Measurements from ENCODE around the gene PYDC1. TPM values are rescaled to one million over a fixed set of nuclear protein-coding genes. Genes with fewer than 3 reads are reported as not detected.
A peak's percentile ranks its signal among the peaks of the same experiment; 100 is the strongest.

The PYDC1 gene
- total and polyA plus RNA-seq, 4 donors: not detected

GRCh38 chr16:31228206-31228605 is 11.3 kb upstream of the PYDC1 start:
- H3K36me3 ChIP-seq (ENCODE audit: control insufficient read depth in 1 of 2, insufficient read depth in 2 of 2, low read length in 1 of 2): no peaks in the 10 kb centered on the region
- WGBS, 2 donors: 92 to 97% methylated on average over 4 of the region's 4 CpGs
- ATAC-seq (ENCODE audit: low FRiP score): no peak
- H3K27me3 ChIP-seq (ENCODE audit: control insufficient read depth in 1 of 2, insufficient read depth in 2 of 2, low read length in 1 of 2): no peaks in the 10 kb centered on the region
- H3K4me1 ChIP-seq (ENCODE audit: control insufficient read depth in 1 of 2, insufficient read depth in 2 of 2, low read length in 2 of 2): no peaks in the 10 kb centered on the region
- intact Hi-C loops (cut with DNase I): no loop called here
- no peaks in the 10 kb centered on the region for H3K9me3 ChIP-seq (ENCODE audit: control insufficient read depth, low read length)
- peak in 1 of 2 donors; percentile 17 for DNase-seq
- no peak overlapping the region for H3K27ac ChIP-seq (ENCODE audit: low read depth in 1 of 2, low read length in 2 of 2)
- H3K4me3 ChIP-seq (ENCODE audit: low read length in 2 of 2): no peak overlapping the region

DNA sequence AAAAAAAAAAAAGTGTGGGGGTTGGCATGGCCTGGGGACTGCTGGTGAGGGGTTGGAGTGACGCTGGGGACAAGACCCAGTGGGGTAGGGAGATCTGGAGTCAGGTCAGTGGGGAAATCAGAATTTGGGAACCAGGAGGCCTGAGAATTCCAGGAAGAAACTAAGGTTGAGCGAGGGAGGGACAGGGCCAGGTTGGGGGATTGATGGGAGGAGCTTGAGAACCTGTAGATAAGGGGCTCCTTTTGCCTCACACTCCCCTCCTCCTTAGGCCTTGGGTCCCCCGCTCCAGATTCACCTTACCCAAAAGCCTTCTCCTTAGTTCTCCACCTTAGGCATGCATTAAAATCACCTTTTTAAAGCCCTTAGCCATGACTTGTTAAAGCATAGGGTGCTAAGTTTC is 8.3 kb upstream of the PYDC1 start:
- WGBS, 2 donors: 94 to 97% methylated on average over 3 of the region's 3 CpGs
- H3K9me3 ChIP-seq (ENCODE audit: control insufficient read depth, low read length): no peaks in the 10 kb centered on the region
- DNase-seq: peak in 1 of 2 donors; percentile 5
- H3K27ac ChIP-seq (ENCODE audit: low read depth in 1 of 2, low read length in 2 of 2): no peak overlapping the region
- H3K36me3 ChIP-seq (ENCODE audit: control insufficient read depth in 1 of 2, insufficient read depth in 2 of 2, low read length in 1 of 2): no peaks in the 10 kb centered on the region
- no peak overlapping the region for H3K4me3 ChIP-seq (ENCODE audit: low read length in 2 of 2)
- intact Hi-C loops (cut with DNase I): no loop called here
- H3K4me1 ChIP-seq (ENCODE audit: control insufficient read depth in 1 of 2, insufficient read depth in 2 of 2, low read length in 2 of 2): no peaks in the 10 kb centered on the region
- H3K27me3 ChIP-seq (ENCODE audit: control insufficient read depth in 1 of 2, insufficient read depth in 2 of 2, low read length in 1 of 2): no peaks in the 10 kb centered on the region
- no peak for ATAC-seq (ENCODE audit: low FRiP score)

- no peak overlapping the region for H3K4me3 ChIP-seq (ENCODE audit: low read length in 2 of 2)
- 70 to 71% methylated on average over 61 to 80 of the region's 80 CpGs for WGBS, 2 donors
These were observed 7.4 kb upstream of the PYDC1 start for GRCh38 chr16:31224092-31224955.

DNA sequence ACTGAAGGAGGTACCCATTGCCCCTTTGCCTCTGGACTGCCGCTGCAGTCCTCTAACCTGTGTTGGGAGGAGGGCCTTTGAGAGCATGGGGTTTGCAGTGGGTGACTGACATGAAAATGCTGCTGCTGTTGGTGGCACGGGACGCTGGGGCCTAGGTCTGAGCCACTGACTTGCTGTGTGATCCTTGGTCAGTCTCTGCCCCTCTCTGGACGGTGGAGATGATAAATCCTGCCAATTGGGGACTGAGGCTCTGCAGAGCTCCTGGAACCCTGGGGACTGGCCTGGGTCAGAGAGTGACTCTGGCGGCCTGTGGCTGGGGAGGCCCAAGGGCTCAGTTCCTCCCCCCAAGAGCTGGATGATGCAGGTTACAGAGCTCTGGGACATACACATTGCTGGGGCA is 6.1 kb upstream of the PYDC1 start:
- no peak for DNase-seq
- ATAC-seq (ENCODE audit: low FRiP score): no peak
- no peaks in the 10 kb centered on the region for H3K27me3 ChIP-seq (ENCODE audit: control insufficient read depth in 1 of 2, insufficient read depth in 2 of 2, low read length in 1 of 2)
- no peaks in the 10 kb centered on the region for H3K4me1 ChIP-seq (ENCODE audit: control insufficient read depth in 1 of 2, insufficient read depth in 2 of 2, low read length in 2 of 2)
- intact Hi-C loops (cut with DNase I): no loop called here
- no peaks in the 10 kb centered on the region for H3K36me3 ChIP-seq (ENCODE audit: control insufficient read depth in 1 of 2, insufficient read depth in 2 of 2, low read length in 1 of 2)
- WGBS, 2 donors: 92% methylated on average over 5 of the region's 5 CpGs
- no peak overlapping the region for H3K27ac ChIP-seq (ENCODE audit: low read depth in 1 of 2, low read length in 2 of 2)
- H3K4me3 ChIP-seq (ENCODE audit: low read length in 2 of 2): no peak overlapping the region
- H3K9me3 ChIP-seq (ENCODE audit: control insufficient read depth, low read length): no peaks in the 10 kb centered on the region

More at GRCh38 chr16:31224092-31224955, 7.4 kb upstream of the PYDC1 start:
- Histone ChIP-seq H3K27me3 (ENCODE audit: control insufficient read depth in 1 of 2, insufficient read depth in 2 of 2, low read length in 1 of 2) (no peaks in the 10 kb centered on the region), H3K36me3 (ENCODE audit: control insufficient read depth in 1 of 2, insufficient read depth in 2 of 2, low read length in 1 of 2) (no peaks in the 10 kb centered on the region), H3K4me1 (ENCODE audit: control insufficient read depth in 1 of 2, insufficient read depth in 2 of 2, low read length in 2 of 2) (no peaks in the 10 kb centered on the region), H3K27ac (ENCODE audit: low read depth in 1 of 2, low read length in 2 of 2) (no peak overlapping the region), H3K9me3 (ENCODE audit: control insufficient read depth, low read length) (no peaks in the 10 kb centered on the region)
- DNase-seq (peak in 1 of 2 donors; percentile 40), ATAC-seq (ENCODE audit: low FRiP score) (no peak)
- intact Hi-C loops (cut with DNase I): no loop called here

DNA sequence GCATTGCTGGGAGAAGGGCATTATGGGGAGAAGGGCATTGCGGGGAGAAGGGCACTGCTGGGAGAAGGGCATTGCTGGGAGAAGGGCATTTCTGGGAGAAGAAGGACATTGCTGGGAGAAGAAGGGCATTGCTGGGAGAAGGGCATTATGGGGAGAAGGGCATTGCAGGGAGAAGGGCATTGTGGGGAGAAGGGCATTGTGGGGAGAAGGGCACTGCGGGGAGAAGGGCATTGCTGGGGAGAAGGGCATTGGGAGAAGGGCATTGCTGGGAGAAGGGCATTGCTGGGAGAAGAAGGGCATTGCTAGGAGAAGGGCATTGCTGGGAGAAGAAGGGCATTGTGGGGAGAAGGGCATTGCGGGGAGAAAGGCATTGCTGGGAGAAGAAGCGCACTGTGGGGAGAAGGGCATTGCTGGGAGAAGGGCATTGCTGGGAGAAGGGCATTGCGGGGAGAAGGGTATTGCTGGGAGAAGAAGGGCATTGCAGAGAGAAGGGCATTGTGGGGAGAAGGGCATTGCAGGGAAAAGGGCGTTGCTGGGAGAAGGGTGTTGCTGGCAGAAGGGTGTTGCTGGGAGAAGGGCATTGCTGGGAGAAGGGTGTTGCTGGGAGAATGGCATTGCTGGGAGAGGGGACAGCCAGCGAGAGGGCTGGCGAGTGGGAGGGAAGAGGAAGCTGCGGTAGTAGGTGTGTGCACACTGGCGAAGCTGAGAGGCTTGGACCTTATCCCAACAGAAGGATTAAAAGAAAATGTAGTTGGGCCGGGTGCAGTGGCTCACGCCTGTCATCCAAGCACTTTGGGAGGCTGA is 4.6 kb upstream of the PYDC1 start:
- ATAC-seq (ENCODE audit: low FRiP score): no peak
- H3K36me3 ChIP-seq (ENCODE audit: control insufficient read depth in 1 of 2, insufficient read depth in 2 of 2, low read length in 1 of 2): no peaks in the 10 kb centered on the region
- no peak for DNase-seq
- no peaks in the 10 kb centered on the region for H3K4me1 ChIP-seq (ENCODE audit: control insufficient read depth in 1 of 2, insufficient read depth in 2 of 2, low read length in 2 of 2)
- 70 to 74% methylated on average over 12 of the region's 12 CpGs for WGBS, 2 donors
- H3K27ac ChIP-seq (ENCODE audit: low read depth in 1 of 2, low read length in 2 of 2): no peak overlapping the region
- intact Hi-C loops (cut with DNase I): no loop called here
- no peak overlapping the region for H3K4me3 ChIP-seq (ENCODE audit: low read length in 2 of 2)
- H3K9me3 ChIP-seq (ENCODE audit: control insufficient read depth, low read length): no peaks in the 10 kb centered on the region
- H3K27me3 ChIP-seq (ENCODE audit: control insufficient read depth in 1 of 2, insufficient read depth in 2 of 2, low read length in 1 of 2): no peaks in the 10 kb centered on the region

- intact Hi-C loops (cut with DNase I): loop anchor here in 1 of 2 donors (10.0 kb wide), 1 partner anchor 486 kb away; no protein-coding TSS in a partner anchor
- no peak for DNase-seq
- no peak for ATAC-seq (ENCODE audit: low FRiP score)
- Histone ChIP-seq H3K4me1 (ENCODE audit: control insufficient read depth in 1 of 2, insufficient read depth in 2 of 2, low read length in 2 of 2) (no peaks in the 10 kb centered on the region), H3K27me3 (ENCODE audit: control insufficient read depth in 1 of 2, insufficient read depth in 2 of 2, low read length in 1 of 2) (no peaks in the 10 kb centered on the region), H3K36me3 (ENCODE audit: control insufficient read depth in 1 of 2, insufficient read depth in 2 of 2, low read length in 1 of 2) (no peaks in the 10 kb centered on the region), H3K27ac (ENCODE audit: low read depth in 1 of 2, low read length in 2 of 2) (no peak overlapping the region), H3K9me3 (ENCODE audit: control insufficient read depth, low read length) (no peaks in the 10 kb centered on the region), H3K4me3 (ENCODE audit: low read length in 2 of 2) (no peak overlapping the region)
- 89 to 91% methylated on average over 15 of the region's 15 CpGs for WGBS, 2 donors
These were observed 2.3 kb upstream of the PYDC1 start for GRCh38 chr16:31219154-31219741.

- DNase-seq (no peak), ATAC-seq (ENCODE audit: low FRiP score) (no peak)
- 13% methylated on average over 4 of the region's 4 CpGs for WGBS, 2 donors
- Histone ChIP-seq H3K27me3 (ENCODE audit: control insufficient read depth in 1 of 2, insufficient read depth in 2 of 2, low read length in 1 of 2) (no peaks in the 10 kb centered on the region), H3K4me1 (ENCODE audit: control insufficient read depth in 1 of 2, insufficient read depth in 2 of 2, low read length in 2 of 2) (no peaks in the 10 kb centered on the region), H3K27ac (ENCODE audit: low read depth in 1 of 2, low read length in 2 of 2) (no peak overlapping the region), H3K9me3 (ENCODE audit: control insufficient read depth, low read length) (no peaks in the 10 kb centered on the region), H3K36me3 (ENCODE audit: control insufficient read depth in 1 of 2, insufficient read depth in 2 of 2, low read length in 1 of 2) (no peaks in the 10 kb centered on the region), H3K4me3 (ENCODE audit: low read length in 2 of 2) (no peak overlapping the region)
- intact Hi-C loops (cut with DNase I): loop anchor here in 1 of 2 donors (10.0 kb wide), 1 partner anchor 488 kb away; no protein-coding TSS in a partner anchor
These were observed 198 bp upstream of the PYDC1 start for GRCh38 chr16:31217136-31217530.

GRCh38 chr16:31215287-31216162 is 1.4 kb downstream of the PYDC1 start:
- DNase-seq: peak; percentile 73 to 86
- peak overlapping the region; percentile 1 to 8 for H3K4me3 ChIP-seq (ENCODE audit: low read length in 2 of 2)
- no peak overlapping the region for H3K27ac ChIP-seq (ENCODE audit: low read depth in 1 of 2, low read length in 2 of 2)
- no peaks in the 10 kb centered on the region for H3K27me3 ChIP-seq (ENCODE audit: control insufficient read depth in 1 of 2, insufficient read depth in 2 of 2, low read length in 1 of 2)
- 1% methylated on average over 62 to 63 of the region's 63 CpGs for WGBS, 2 donors
- H3K9me3 ChIP-seq (ENCODE audit: control insufficient read depth, low read length): no peaks in the 10 kb centered on the region
- intact Hi-C loops (cut with DNase I): loop anchor here in 1 of 2 donors (10.0 kb wide), 1 partner anchor 489 kb away; no protein-coding TSS in a partner anchor
- peak; percentile 75 for ATAC-seq (ENCODE audit: low FRiP score)
- H3K4me1 ChIP-seq (ENCODE audit: control insufficient read depth in 1 of 2, insufficient read depth in 2 of 2, low read length in 2 of 2): no peaks in the 10 kb centered on the region
- H3K36me3 ChIP-seq (ENCODE audit: control insufficient read depth in 1 of 2, insufficient read depth in 2 of 2, low read length in 1 of 2): no peaks in the 10 kb centered on the region

Measured in aorta (tissue), 5 donors.